ENCODE measurements around the gene AP3B1.

- TF ChIP-seq POLR2A (IDR thresholded peaks at IDR 0.05) (no peak), CTCF (IDR thresholded peaks at IDR 0.05) (no peak), POLR2AphosphoS5 (IDR thresholded peaks at IDR 0.05) (no peak)
Measured at GRCh38 chr5:78058625-78059024, 235.9 kb downstream of the AP3B1 start.
